Panc1 (cell line): ENCODE results near the gene ZNF418.

Experiments used
- CTCF ChIP-seq: fragments of 450-650 bp; IDR thresholded peaks from 2 replicates; pipeline ENCODE4 v1.5.1; 2017; ENCODE audit warnings: mild to moderate bottlenecking
- POLR2AphosphoS5 ChIP-seq: IDR thresholded peaks from 2 replicates; pipeline ENCODE4 v1.6.1; 2012; ENCODE audit warnings: mild to moderate bottlenecking, low read depth, low read length, moderate library complexity
- SIN3A ChIP-seq: IDR thresholded peaks from 2 replicates; pipeline ENCODE4 v1.6.1; 2012; ENCODE audit warnings: low read depth, mild to moderate bottlenecking, low read length, moderate library complexity, borderline replicate concordance; ENCODE audit not compliant: insufficient read depth
- TF ChIP-seq, protein P1 (sequence below), 2 experiments: IDR thresholded peaks; 2 replicates each; pipeline ENCODE4 v1.6.1; 2011 to 2012; ENCODE audit warnings: low read depth in 2 of 2, control low read depth in 1 of 2, low read length in 1 of 2, mild to moderate bottlenecking in 1 of 2, moderate library complexity in 1 of 2; ENCODE audit not compliant: insufficient read depth in 1 of 2

GRCh38 chr19:57900311-57900710, 34.9 kb downstream of the ZNF418 start:
- TF ChIP-seq POLR2AphosphoS5 (no peak), SIN3A (no peak), CTCF (no peak)
- TF ChIP-seq, protein P1, sequence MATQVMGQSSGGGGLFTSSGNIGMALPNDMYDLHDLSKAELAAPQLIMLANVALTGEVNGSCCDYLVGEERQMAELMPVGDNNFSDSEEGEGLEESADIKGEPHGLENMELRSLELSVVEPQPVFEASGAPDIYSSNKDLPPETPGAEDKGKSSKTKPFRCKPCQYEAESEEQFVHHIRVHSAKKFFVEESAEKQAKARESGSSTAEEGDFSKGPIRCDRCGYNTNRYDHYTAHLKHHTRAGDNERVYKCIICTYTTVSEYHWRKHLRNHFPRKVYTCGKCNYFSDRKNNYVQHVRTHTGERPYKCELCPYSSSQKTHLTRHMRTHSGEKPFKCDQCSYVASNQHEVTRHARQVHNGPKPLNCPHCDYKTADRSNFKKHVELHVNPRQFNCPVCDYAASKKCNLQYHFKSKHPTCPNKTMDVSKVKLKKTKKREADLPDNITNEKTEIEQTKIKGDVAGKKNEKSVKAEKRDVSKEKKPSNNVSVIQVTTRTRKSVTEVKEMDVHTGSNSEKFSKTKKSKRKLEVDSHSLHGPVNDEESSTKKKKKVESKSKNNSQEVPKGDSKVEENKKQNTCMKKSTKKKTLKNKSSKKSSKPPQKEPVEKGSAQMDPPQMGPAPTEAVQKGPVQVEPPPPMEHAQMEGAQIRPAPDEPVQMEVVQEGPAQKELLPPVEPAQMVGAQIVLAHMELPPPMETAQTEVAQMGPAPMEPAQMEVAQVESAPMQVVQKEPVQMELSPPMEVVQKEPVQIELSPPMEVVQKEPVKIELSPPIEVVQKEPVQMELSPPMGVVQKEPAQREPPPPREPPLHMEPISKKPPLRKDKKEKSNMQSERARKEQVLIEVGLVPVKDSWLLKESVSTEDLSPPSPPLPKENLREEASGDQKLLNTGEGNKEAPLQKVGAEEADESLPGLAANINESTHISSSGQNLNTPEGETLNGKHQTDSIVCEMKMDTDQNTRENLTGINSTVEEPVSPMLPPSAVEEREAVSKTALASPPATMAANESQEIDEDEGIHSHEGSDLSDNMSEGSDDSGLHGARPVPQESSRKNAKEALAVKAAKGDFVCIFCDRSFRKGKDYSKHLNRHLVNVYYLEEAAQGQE (IDR thresholded peaks at IDR 0.05; ENCODE audit: insufficient read depth in 1 of 2, low read depth in 2 of 2, low read length in 1 of 2) = no peak
